TTC549 (cell line): ENCODE measurements around the gene TMEM187.

Source experiments
- FAIRE-seq: peaks from 2 replicates; lab custom pipeline; 2012; peaks lifted over from hg19 to GRCh38; lab: Jason Lieb, UNC

Gene TMEM187

GRCh38 chrX:154022108-154022507 lies 49.6 kb downstream of the TMEM187 start:
- FAIRE-seq = no peak

- no peak for FAIRE-seq
Observed at GRCh38 chrX:154023276-154024000, 50.9 kb downstream of the TMEM187 start.

GRCh38 chrX:154024271-154024670 lies 51.7 kb downstream of the TMEM187 start:
- FAIRE-seq = no peak

- FAIRE-seq = no peak
Observed at GRCh38 chrX:154025230-154025629, 52.7 kb downstream of the TMEM187 start.

- no peak for FAIRE-seq
Observed at GRCh38 chrX:154026136-154027021, 53.8 kb downstream of the TMEM187 start.

GRCh38 chrX:154027022-154027402 lies 54.5 kb downstream of the TMEM187 start:
- no peak for FAIRE-seq

GRCh38 chrX:154027986-154028385 lies 55.4 kb downstream of the TMEM187 start:
- FAIRE-seq = no peak

- FAIRE-seq = no peak
Observed at GRCh38 chrX:154028502-154029184, 56.1 kb downstream of the TMEM187 start.

- no peak for FAIRE-seq
Observed at GRCh38 chrX:154029439-154029838, 56.9 kb downstream of the TMEM187 start.

- no peak for FAIRE-seq
Observed at GRCh38 chrX:154030266-154030665, 57.7 kb downstream of the TMEM187 start.

- no peak for FAIRE-seq
Observed at GRCh38 chrX:154030715-154031305, 58.3 kb downstream of the TMEM187 start.

- no peak for FAIRE-seq
Observed at GRCh38 chrX:154032160-154032559, 59.6 kb downstream of the TMEM187 start.

GRCh38 chrX:154032653-154033052 lies 60.1 kb downstream of the TMEM187 start:
- FAIRE-seq = no peak
